Keratinocyte (primary cell): Measurements from ENCODE around the gene SMYD3. TPM values are rescaled to one million over a fixed set of nuclear protein-coding genes. Genes with fewer than 3 reads are reported as not detected.

Experiments
- DNase-seq: peaks from one replicate; pipeline ENCODE4 v3.0.0-alpha.2; 2011; ENCODE audit warnings: low read depth, missing footprints, low spot score
- FAIRE-seq: peaks from 2 replicates; lab custom pipeline; 2011; peaks lifted over from hg19 to GRCh38; lab: Jason Lieb, UNC
- H2AFZ ChIP-seq: 2 replicates; pipeline ENCODE4 v1.6.0; 2012; ENCODE audit warnings: low read length, control low read depth, inconsistent platforms; ENCODE audit not compliant: control insufficient read depth
- H3K27ac ChIP-seq: 2 replicates; pipeline ENCODE4 v1.5.1; 2011; ENCODE audit warnings: low read length; ENCODE audit not compliant: control insufficient read depth, insufficient read depth
- H3K27me3 ChIP-seq: 3 replicates; pipeline ENCODE4 v1.6.0; 2011; ENCODE audit warnings: low read length; ENCODE audit not compliant: control insufficient read depth, insufficient read depth; ENCODE audit errors: extremely low read depth
- H3K36me3 ChIP-seq, 2 experiments: 2 replicates in 1 of 2; 3 replicates in 1 of 2; pipeline ENCODE4 v1.5.1; 2011; ENCODE audit warnings: low read length in 2 of 2, mild to moderate bottlenecking in 1 of 2; ENCODE audit not compliant: control insufficient read depth in 2 of 2, insufficient read depth in 2 of 2; ENCODE audit errors: extremely low read depth in 1 of 2
- H3K4me1 ChIP-seq: 3 replicates; pipeline ENCODE4 v1.5.1; 2011; ENCODE audit warnings: low read length; ENCODE audit not compliant: control insufficient read depth, insufficient read depth; ENCODE audit errors: extremely low read depth
- H3K4me2 ChIP-seq: 3 replicates; pipeline ENCODE4 v1.6.0; 2011; ENCODE audit warnings: low read depth, low read length; ENCODE audit not compliant: control insufficient read depth, insufficient read depth; ENCODE audit errors: extremely low read depth
- H3K4me3 ChIP-seq, 3 experiments: fragments of 200-600 bp in 1 of 3; sonication (generic) in 1 of 3; 2 replicates in 2 of 3; 3 replicates in 1 of 3; pipeline ENCODE4 v1.5.1; 2011 to 2016; ENCODE audit warnings: low read length in 3 of 3, mild to moderate bottlenecking in 3 of 3, control low read depth in 2 of 3, inconsistent platforms in 1 of 3, low read depth in 1 of 3, mixed read lengths in 1 of 3, mixed run types in 1 of 3, moderate library complexity in 1 of 3; ENCODE audit not compliant: control insufficient read depth in 2 of 3, insufficient read depth in 2 of 3; ENCODE audit errors: extremely low read depth in 1 of 3
- H3K79me2 ChIP-seq: 2 replicates; pipeline ENCODE4 v1.6.0; 2012; ENCODE audit warnings: low read length; ENCODE audit not compliant: control insufficient read depth, insufficient read depth
- H3K9ac ChIP-seq: 3 replicates; pipeline ENCODE4 v1.6.0; 2011; ENCODE audit warnings: low read length; ENCODE audit not compliant: control insufficient read depth, insufficient read depth; ENCODE audit errors: extremely low read depth
- H3K9me1 ChIP-seq: 3 replicates; pipeline ENCODE4 v1.6.0; 2011; ENCODE audit warnings: low read length; ENCODE audit not compliant: control insufficient read depth, insufficient read depth; ENCODE audit errors: extremely low read depth
- H3K9me3 ChIP-seq: 2 replicates; pipeline ENCODE4 v1.5.1; 2012; ENCODE audit warnings: low read depth, low read length; ENCODE audit not compliant: control insufficient read depth
- H4K20me1 ChIP-seq: 3 replicates; pipeline ENCODE4 v1.6.0; 2011; ENCODE audit warnings: low read length; ENCODE audit not compliant: control insufficient read depth, insufficient read depth; ENCODE audit errors: extremely low read depth
- CTCF ChIP-seq, 3 experiments: IDR thresholded peaks in 1 of 3; conservative IDR thresholded peaks in 1 of 3; optimal IDR thresholded peaks in 1 of 3; 2 replicates in 2 of 3; 3 replicates in 1 of 3; pipeline versions ENCODE3 to v1.5.1; 2011; ENCODE audit warnings: low read length in 3 of 3, mild to moderate bottlenecking in 3 of 3, moderate library complexity in 2 of 3, control low read depth in 1 of 3, inconsistent platforms in 1 of 3; ENCODE audit not compliant: insufficient read depth in 2 of 3; ENCODE audit errors: extremely low read depth in 1 of 3
- EZH2 ChIP-seq: IDR thresholded peaks from one replicate; pipeline ENCODE4 v1.6.1; 2012; ENCODE audit warnings: inconsistent platforms, mild to moderate bottlenecking, low read length, moderate library complexity
- dilution Hi-C: fragments of 300-500 bp; cut with MboI; formaldehyde crosslinking; loops from one replicate; pipeline ENCODE4 v1.7.0; 2020; ENCODE audit warnings: low sequenced_read_pairs; ENCODE audit not compliant: extremely low pct_ligation_motif_present
- polyA plus RNA-seq, 5 experiments: library from polyadenylated mRNA; depleted of rRNA in 3 of 5; stranded (reverse) in 3 of 5; stranded (forward) in 1 of 5; unstranded in 1 of 5; fragments of >200 nt; gene quantifications; 1 replicate in 1 of 5; 2 replicates in 3 of 5; 3 replicates in 1 of 5; pipeline versions ENCODE4 v1.2.1 to v1.2.3, GENCODE V29; 2011 to 2012; ENCODE audit warnings: missing spikeins in 2 of 5, low read depth in 1 of 5, low replicate concordance in 1 of 5

The SMYD3 gene
- polyA plus RNA-seq, 1 donor (not counting 4 experiments of a cell fraction or from before 2014, with no cell fraction given): 31.0 TPM

- TF ChIP-seq EZH2 (no peak), CTCF (optimal IDR thresholded peaks at IDR 0.05 in 1 of 3, IDR thresholded peaks at IDR 0.05 in 1 of 3, conservative IDR thresholded peaks at IDR 0.05 in 1 of 3; ENCODE audit: extremely low read depth in 1 of 3, insufficient read depth in 2 of 3, low read length in 3 of 3) (no peak)
- Histone ChIP-seq H3K9me1 (no peaks in the 10 kb centered on the region), H3K79me2 (no peaks in the 10 kb centered on the region), H4K20me1 (no peaks in the 10 kb centered on the region), H3K4me3 (no peak overlapping the region), H3K27me3 (no peaks in the 10 kb centered on the region), H3K36me3 (no peaks in the 10 kb centered on the region), H3K9me3 (no peaks in the 10 kb centered on the region), H3K9ac (no peak overlapping the region), H3K4me2 (no peak overlapping the region), H3K4me1 (no peaks in the 10 kb centered on the region), H3K27ac (no peak overlapping the region), H2AFZ (no peak overlapping the region)
- dilution Hi-C loops: no loop called here
- DNase-seq (no peak), FAIRE-seq (no peak)
These were observed 189.1 kb downstream of the SMYD3 start for GRCh38 chr1:246318036-246318359.

GRCh38 chr1:246317332-246318035, 189.6 kb downstream of the SMYD3 start:
- no peaks in the 10 kb centered on the region for H3K4me1 ChIP-seq
- dilution Hi-C loops: no loop called here
- H3K9ac ChIP-seq: no peak overlapping the region
- no peak overlapping the region for H3K27ac ChIP-seq
- no peaks in the 10 kb centered on the region for H4K20me1 ChIP-seq
- no peaks in the 10 kb centered on the region for H3K9me1 ChIP-seq
- TF ChIP-seq CTCF (optimal IDR thresholded peaks at IDR 0.05 in 1 of 3, IDR thresholded peaks at IDR 0.05 in 1 of 3, conservative IDR thresholded peaks at IDR 0.05 in 1 of 3; ENCODE audit: extremely low read depth in 1 of 3, insufficient read depth in 2 of 3, low read length in 3 of 3) (no peak), EZH2 (no peak)
- no peak overlapping the region for H2AFZ ChIP-seq
- no peak overlapping the region for H3K4me3 ChIP-seq
- FAIRE-seq (no peak), DNase-seq (no peak)
- H3K4me2 ChIP-seq: no peak overlapping the region
- no peaks in the 10 kb centered on the region for H3K79me2 ChIP-seq
- H3K9me3 ChIP-seq: no peaks in the 10 kb centered on the region
- no peaks in the 10 kb centered on the region for H3K27me3 ChIP-seq
- no peaks in the 10 kb centered on the region for H3K36me3 ChIP-seq
